Fibroblast of lung (primary cell): ENCODE data around the gene GNPTAB. TPM values are rescaled to one million over a fixed set of nuclear protein-coding genes. Genes with fewer than 3 reads are reported as not detected.
A peak's percentile ranks its signal among the peaks of the same experiment; 100 is the strongest.

Experiments
- DNase-seq, 2 donors: peaks; one replicate each; pipeline versions ENCODE4 v3.0.0 to v3.0.0-alpha.2; 2010; ENCODE audit warnings: low read depth in 2 of 2
- H2AFZ ChIP-seq: 2 replicates; pipeline ENCODE4 v1.5.1; 2012; ENCODE audit warnings: low read length, control low read depth, inconsistent platforms
- H3K27ac ChIP-seq: 2 replicates; pipeline ENCODE4 v1.5.1; 2011; ENCODE audit warnings: low read length, control low read depth; ENCODE audit not compliant: insufficient read depth
- H3K27me3 ChIP-seq: 2 replicates; pipeline ENCODE4 v1.5.1; 2011; ENCODE audit warnings: mild to moderate bottlenecking, low read length; ENCODE audit not compliant: control insufficient read depth, insufficient read depth
- H3K36me3 ChIP-seq: 2 replicates; pipeline ENCODE4 v1.5.1; 2011; ENCODE audit warnings: low read length; ENCODE audit not compliant: control insufficient read depth, insufficient read depth
- H3K4me1 ChIP-seq: 2 replicates; pipeline ENCODE4 v1.5.1; 2011; ENCODE audit warnings: low read length; ENCODE audit not compliant: control insufficient read depth, insufficient read depth; ENCODE audit errors: extremely low read depth
- H3K4me2 ChIP-seq: 2 replicates; pipeline ENCODE4 v1.5.1; 2011; ENCODE audit warnings: low read length, control low read depth; ENCODE audit not compliant: insufficient read depth; ENCODE audit errors: extremely low read depth
- H3K4me3 ChIP-seq, 4 experiments: fragments of 200-600 bp in 1 of 4; sonication (generic) in 1 of 4; replicated peaks in 1 of 4; 2 replicates each; pipeline ENCODE4 v1.5.1; 2011 to 2016; ENCODE audit warnings: low read length in 4 of 4, low read depth in 3 of 4, mild to moderate bottlenecking in 3 of 4, control low read depth in 2 of 4, inconsistent platforms in 1 of 4, mixed read lengths in 1 of 4; ENCODE audit not compliant: insufficient read depth in 1 of 4; ENCODE audit errors: control extremely low read depth in 1 of 4
- H3K79me2 ChIP-seq: 2 replicates; pipeline ENCODE4 v1.5.1; 2012; ENCODE audit warnings: mild to moderate bottlenecking, low read length, inconsistent platforms; ENCODE audit not compliant: control insufficient read depth, insufficient read depth
- H3K9ac ChIP-seq: 2 replicates; pipeline ENCODE4 v1.5.1; 2011; ENCODE audit warnings: mild to moderate bottlenecking, low read length, control low read depth; ENCODE audit not compliant: insufficient read depth
- H3K9me3 ChIP-seq: 2 replicates; pipeline ENCODE4 v1.5.1; 2012; ENCODE audit warnings: low read depth, low read length; ENCODE audit not compliant: control insufficient read depth, insufficient read depth
- H4K20me1 ChIP-seq: 2 replicates; pipeline ENCODE4 v1.5.1; 2011; ENCODE audit warnings: low read length; ENCODE audit not compliant: control insufficient read depth, insufficient read depth; ENCODE audit errors: extremely low read depth
- CTCF ChIP-seq, 2 donors: IDR thresholded peaks in 1 of 2; conservative IDR thresholded peaks in 1 of 2; 1 replicate in 1 of 2; 2 replicates in 1 of 2; pipeline ENCODE4 v1.5.1; 2011 to 2012; ENCODE audit warnings: low read length in 2 of 2, control low read depth in 1 of 2, inconsistent platforms in 1 of 2, low read depth in 1 of 2, mild to moderate bottlenecking in 1 of 2
- EZH2 ChIP-seq: IDR thresholded peaks from 2 replicates; pipeline ENCODE4 v1.5.1; 2012; ENCODE audit warnings: low read length, control low read depth, mild to moderate bottlenecking; ENCODE audit errors: missing control alignments
- polyA plus RNA-seq, 2 donors: library from polyadenylated mRNA; depleted of rRNA in 1 of 2; stranded (reverse) in 1 of 2; unstranded in 1 of 2; fragments of >200 nt; gene quantifications; 2 replicates each; pipeline ENCODE4 v1.2.1, GENCODE V29; 2011 to 2012; ENCODE audit warnings: missing spikeins in 1 of 2
- total RNA-seq: library from RNA; depleted of rRNA; stranded (reverse); fragments of >200 nt; gene quantifications from 2 replicates; pipeline ENCODE4 v1.2.1, GENCODE V29; 2014

The GNPTAB gene
- total and polyA plus RNA-seq, 2 donors (not counting 1 experiment from before 2014, with no cell fraction given) = 49.7 to 58.4 TPM

DNA sequence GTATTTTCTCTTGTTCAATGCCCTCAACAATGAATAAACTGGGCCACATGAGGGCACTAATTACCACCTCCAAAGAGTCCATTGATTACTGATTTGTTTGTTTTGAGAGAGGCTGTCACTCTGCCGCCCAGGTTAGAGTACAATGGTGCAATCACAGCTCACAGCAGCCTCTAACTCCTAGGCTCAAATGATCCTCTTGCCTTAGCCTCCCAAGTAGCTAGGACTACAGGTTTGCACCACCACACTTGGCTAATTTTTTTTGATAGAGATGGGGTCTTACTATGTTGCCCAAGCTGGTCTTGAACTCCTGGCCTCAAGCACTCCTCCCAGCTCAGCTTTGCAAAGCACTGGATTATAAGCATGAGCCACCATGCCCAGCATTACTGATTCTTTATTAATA, 63.2 kb downstream of the GNPTAB start:
- H3K36me3 ChIP-seq = no peaks in the 10 kb centered on the region
- no peaks in the 10 kb centered on the region for H3K27me3 ChIP-seq
- H3K79me2 ChIP-seq = no peaks in the 10 kb centered on the region
- no peak overlapping the region for H3K4me3 ChIP-seq
- H2AFZ ChIP-seq = no peak overlapping the region
- DNase-seq = no peak
- H3K4me1 ChIP-seq = no peaks in the 10 kb centered on the region
- no peak overlapping the region for H3K4me2 ChIP-seq
- no peak for TF ChIP-seq CTCF (conservative IDR thresholded peaks at IDR 0.05 in 1 of 2, IDR thresholded peaks at IDR 0.05 in 1 of 2; ENCODE audit: low read depth in 1 of 2, low read length in 2 of 2)
- no peak for TF ChIP-seq EZH2
- H3K27ac ChIP-seq = no peak overlapping the region
- no peaks in the 10 kb centered on the region for H4K20me1 ChIP-seq
- H3K9me3 ChIP-seq = no peaks in the 10 kb centered on the region
- no peak overlapping the region for H3K9ac ChIP-seq

GRCh38 chr12:101764051-101764792, 66.5 kb downstream of the GNPTAB start:
- DNase-seq = peak in 1 of 2 donors; percentile 5
- Histone ChIP-seq H3K79me2 (no peaks in the 10 kb centered on the region), H3K4me3 (no peak overlapping the region), H3K27me3 (no peaks in the 10 kb centered on the region), H3K9ac (no peak overlapping the region), H2AFZ (no peak overlapping the region), H3K4me1 (no peaks in the 10 kb centered on the region), H3K27ac (no peak overlapping the region), H3K4me2 (no peak overlapping the region), H3K9me3 (no peaks in the 10 kb centered on the region), H4K20me1 (no peaks in the 10 kb centered on the region), H3K36me3 (no peaks in the 10 kb centered on the region)
- TF ChIP-seq CTCF (conservative IDR thresholded peaks at IDR 0.05 in 1 of 2, IDR thresholded peaks at IDR 0.05 in 1 of 2; ENCODE audit: low read depth in 1 of 2, low read length in 2 of 2) (no peak), EZH2 (no peak)

DNA sequence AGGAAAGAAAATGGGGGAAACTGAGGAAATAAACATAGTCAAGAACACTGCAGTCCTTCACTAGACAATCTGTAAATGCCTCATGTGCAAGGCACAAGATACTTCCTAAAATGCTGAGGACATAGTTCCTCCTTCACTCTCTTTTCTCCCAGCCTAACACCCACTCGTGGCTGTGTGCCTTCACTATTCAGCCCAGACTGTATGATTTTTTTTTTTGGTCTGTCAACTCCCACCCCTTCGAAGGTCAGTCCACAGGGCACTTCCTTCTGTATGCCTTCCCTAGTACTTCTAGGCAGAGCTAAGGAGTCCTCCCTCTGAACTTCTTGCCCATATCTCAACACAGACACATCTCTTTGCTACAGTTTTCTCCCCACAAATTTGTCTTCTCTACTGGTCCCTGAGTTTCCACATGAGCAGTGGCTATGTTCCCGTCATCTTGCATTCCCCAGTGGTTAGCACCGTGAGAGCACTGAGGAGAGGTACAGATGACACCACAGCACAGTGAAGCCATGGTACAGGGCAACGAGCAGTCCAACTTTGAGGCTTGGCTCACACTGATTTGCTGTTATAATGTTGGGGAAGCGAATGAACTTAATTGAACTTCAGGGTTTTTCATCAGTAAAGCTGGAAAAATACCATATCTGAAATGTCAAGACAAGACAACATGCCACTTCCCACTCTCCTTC, 67.4 kb downstream of the GNPTAB start:
- DNase-seq = no peak

More for the DNA sequence above, 67.4 kb downstream of the GNPTAB start:
- no peaks in the 10 kb centered on the region for H4K20me1 ChIP-seq
- H3K4me1 ChIP-seq = no peaks in the 10 kb centered on the region
- no peak overlapping the region for H2AFZ ChIP-seq
- H3K27ac ChIP-seq = no peak overlapping the region
- TF ChIP-seq CTCF (conservative IDR thresholded peaks at IDR 0.05 in 1 of 2, IDR thresholded peaks at IDR 0.05 in 1 of 2; ENCODE audit: low read depth in 1 of 2, low read length in 2 of 2) (no peak), EZH2 (no peak)
- no peaks in the 10 kb centered on the region for H3K27me3 ChIP-seq
- H3K36me3 ChIP-seq = peaks cover 2% of the 10 kb centered on the region
- no peaks in the 10 kb centered on the region for H3K79me2 ChIP-seq
- H3K4me3 ChIP-seq = no peak overlapping the region
- no peak overlapping the region for H3K4me2 ChIP-seq
- no peak overlapping the region for H3K9ac ChIP-seq
- H3K9me3 ChIP-seq = no peaks in the 10 kb centered on the region
